22Rv1 (cell line): ENCODE measurements around the gene FZD10.

Experiments
- CTCF ChIP-seq: fragments of 450-650 bp; IDR thresholded peaks from 2 replicates; pipeline ENCODE4 v1.5.1; 2017; ENCODE audit warnings: mild to moderate bottlenecking
- ZFX ChIP-seq: fragments of 450-650 bp; IDR thresholded peaks from 2 replicates; pipeline ENCODE4 v1.6.1; 2017; ENCODE audit warnings: antibody characterized with exemption, borderline replicate concordance

DNA sequence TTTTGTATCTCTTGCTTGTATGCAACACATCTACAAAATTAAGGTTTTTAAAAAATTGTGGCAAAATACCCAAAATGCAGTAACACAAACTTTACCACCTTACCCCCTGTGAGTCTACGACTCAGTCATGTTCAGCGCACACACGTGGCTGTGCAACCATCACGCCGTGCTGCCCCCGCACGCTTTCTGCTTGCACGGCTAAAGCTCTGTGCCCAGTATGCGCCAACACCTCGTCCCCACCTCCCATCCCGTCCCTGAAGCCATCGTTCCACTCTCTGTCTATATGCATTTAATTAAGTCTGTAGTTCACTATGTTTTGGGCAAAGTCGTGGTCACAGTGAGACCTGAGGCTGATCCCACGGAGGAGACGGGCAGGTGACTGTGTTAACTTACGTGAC is 36.4 kb downstream of the FZD10 start:
- TF ChIP-seq CTCF (no peak), ZFX (no peak)
